H9 (cell line): Measurements from ENCODE around the gene RPRD2. TPM values are rescaled to one million over a fixed set of nuclear protein-coding genes. Genes with fewer than 3 reads are reported as not detected.
A peak's percentile ranks its signal among the peaks of the same experiment; 100 is the strongest.

Experiments used
- DNase-seq: peaks from one replicate; pipeline ENCODE4 v3.0.0-alpha.2; 2017
- H2AFZ ChIP-seq: one replicate; pipeline ENCODE4 v1.6.1; 2013; ENCODE audit warnings: mild to moderate bottlenecking, low read length, control low read depth, moderate library complexity
- H2AK5ac ChIP-seq: 2 replicates; pipeline ENCODE4 v1.6.1; 2013; ENCODE audit warnings: low read length, control low read depth, mixed read lengths; ENCODE audit not compliant: insufficient read length
- H2BK120ac ChIP-seq: one replicate; pipeline ENCODE4 v1.6.1; 2013; ENCODE audit warnings: low read depth, mild to moderate bottlenecking, low read length, control low read depth, inconsistent platforms; ENCODE audit not compliant: poor library complexity, severe bottlenecking
- H2BK12ac ChIP-seq: 2 replicates; pipeline ENCODE4 v1.6.1; 2013; ENCODE audit warnings: low read length, control low read depth, mixed read lengths, low read depth; ENCODE audit not compliant: insufficient read length
- H2BK15ac ChIP-seq: 2 replicates; pipeline ENCODE4 v1.6.1; 2013; ENCODE audit warnings: low read depth, low read length, control low read depth
- H2BK20ac ChIP-seq: one replicate; pipeline ENCODE4 v1.6.1; 2013; ENCODE audit warnings: low read depth, mild to moderate bottlenecking, low read length, control low read depth, inconsistent platforms; ENCODE audit not compliant: poor library complexity, severe bottlenecking
- H2BK5ac ChIP-seq: 2 replicates; pipeline ENCODE4 v1.6.1; 2013; ENCODE audit warnings: low read length, control low read depth, mixed read lengths; ENCODE audit not compliant: insufficient read length
- H3K14ac ChIP-seq: 2 replicates; pipeline ENCODE4 v1.6.1; 2013; ENCODE audit warnings: low read length, control low read depth; ENCODE audit not compliant: insufficient read depth
- H3K18ac ChIP-seq: 2 replicates; pipeline ENCODE4 v1.6.1; 2013; ENCODE audit warnings: low read depth, mild to moderate bottlenecking, mixed read lengths, low read length, control low read depth; ENCODE audit not compliant: insufficient read length
- H3K23ac ChIP-seq: 2 replicates; pipeline ENCODE4 v1.6.1; 2013; ENCODE audit warnings: low read length, control low read depth, mixed read lengths, low read depth; ENCODE audit not compliant: insufficient read length
- H3K23me2 ChIP-seq: 2 replicates; pipeline ENCODE4 v1.6.1; 2013; ENCODE audit warnings: low read depth, mild to moderate bottlenecking, mixed read lengths, low read length, control low read depth; ENCODE audit not compliant: insufficient read length, poor library complexity, severe bottlenecking
- H3K27ac ChIP-seq: 2 replicates; pipeline ENCODE4 v1.5.1; 2013; ENCODE audit warnings: low read length, control low read depth, mixed read lengths, low read depth; ENCODE audit not compliant: insufficient read length
- H3K27me3 ChIP-seq: 2 replicates; pipeline ENCODE4 v1.6.1; 2013; ENCODE audit warnings: low read length, control low read depth, inconsistent platforms; ENCODE audit not compliant: insufficient read depth
- H3K4ac ChIP-seq: 2 replicates; pipeline ENCODE4 v1.6.1; 2013; ENCODE audit warnings: low read depth, mild to moderate bottlenecking, control low read depth, inconsistent platforms, low read length, moderate library complexity
- H3K4me1 ChIP-seq: 2 replicates; pipeline ENCODE4 v1.6.1; 2013; ENCODE audit warnings: low read length, control low read depth, inconsistent platforms; ENCODE audit not compliant: insufficient read depth
- H3K4me2 ChIP-seq: 2 replicates; pipeline ENCODE4 v1.6.1; 2013; ENCODE audit warnings: low read length, control low read depth, mixed read lengths; ENCODE audit not compliant: insufficient read length, insufficient read depth
- H3K56ac ChIP-seq: 2 replicates; pipeline ENCODE4 v1.6.1; 2013; ENCODE audit warnings: low read depth, mild to moderate bottlenecking, mixed read lengths, low read length, control low read depth; ENCODE audit not compliant: insufficient read length
- H3K79me1 ChIP-seq: 2 replicates; pipeline ENCODE4 v1.6.1; 2013; ENCODE audit warnings: low read depth, mild to moderate bottlenecking, moderate library complexity, low read length, control low read depth, inconsistent platforms; ENCODE audit not compliant: insufficient read depth, poor library complexity, severe bottlenecking
- H3K79me2 ChIP-seq: 2 replicates; pipeline ENCODE4 v1.6.1; 2013; ENCODE audit warnings: low read length, control low read depth, inconsistent platforms; ENCODE audit not compliant: insufficient read depth
- H3K9ac ChIP-seq: 2 replicates; pipeline ENCODE4 v1.6.1; 2013; ENCODE audit warnings: low read length, control low read depth, mixed read lengths; ENCODE audit not compliant: insufficient read length; ENCODE audit errors: extremely low read depth
- H3K9me3 ChIP-seq: one replicate; pipeline ENCODE4 v1.6.1; 2013; ENCODE audit warnings: low read depth, low read length, inconsistent platforms; ENCODE audit not compliant: control insufficient read depth
- H3T11ph ChIP-seq: one replicate; pipeline ENCODE4 v1.6.1; 2013; ENCODE audit warnings: mild to moderate bottlenecking, low read length, control low read depth, inconsistent platforms
- H4K20me1 ChIP-seq: one replicate; pipeline ENCODE4 v1.6.1; 2013; ENCODE audit not compliant: control insufficient read depth, insufficient read length, insufficient read depth
- H4K5ac ChIP-seq: 2 replicates; pipeline ENCODE4 v1.6.1; 2013; ENCODE audit warnings: low read depth, mild to moderate bottlenecking, mixed read lengths, low read length, control low read depth; ENCODE audit not compliant: insufficient read length
- H4K8ac ChIP-seq: replicated peaks from 2 replicates; pipeline ENCODE4 v1.6.1; 2013; ENCODE audit warnings: low read length, control low read depth, mixed read lengths, low read depth; ENCODE audit not compliant: insufficient read length
- H4K91ac ChIP-seq: 2 replicates; pipeline ENCODE4 v1.6.1; 2013; ENCODE audit warnings: low read depth, mild to moderate bottlenecking, moderate library complexity, mixed read lengths, low read length, control low read depth; ENCODE audit not compliant: insufficient read length
- H3K27ac Mint-ChIP-seq, 3 experiments: 2 replicates in 2 of 3; 3 replicates in 1 of 3; pipeline ENCODE4 v1.8.0; 2020 to 2021; ENCODE audit warnings: mixed read lengths in 3 of 3, mild to moderate bottlenecking in 1 of 3, moderate library complexity in 1 of 3
- H3K27me3 Mint-ChIP-seq: 2 replicates; pipeline ENCODE4 v1.8.0; 2021; ENCODE audit warnings: low read depth, mild to moderate bottlenecking, moderate library complexity, mixed read lengths
- H3K36me3 Mint-ChIP-seq, 3 experiments: 2 replicates in 2 of 3; 3 replicates in 1 of 3; pipeline ENCODE4 v1.8.0; 2020 to 2021; ENCODE audit warnings: low read depth in 3 of 3, mixed read lengths in 3 of 3; ENCODE audit not compliant: insufficient read depth in 1 of 3
- H3K4me1 Mint-ChIP-seq, 2 experiments: 2 replicates each; pipeline ENCODE4 v1.8.0; 2020; ENCODE audit warnings: mixed read lengths in 2 of 2
- H3K4me3 Mint-ChIP-seq, 2 experiments: 2 replicates in 1 of 2; 3 replicates in 1 of 2; pipeline ENCODE4 v1.8.0; 2020 to 2021; ENCODE audit warnings: mild to moderate bottlenecking in 2 of 2, mixed read lengths in 2 of 2, moderate library complexity in 1 of 2
- H3K9me3 Mint-ChIP-seq, 2 experiments: 2 replicates in 1 of 2; 3 replicates in 1 of 2; pipeline ENCODE4 v1.8.0; 2020; ENCODE audit warnings: mild to moderate bottlenecking in 2 of 2, mixed read lengths in 2 of 2, moderate library complexity in 1 of 2
- CTCF ChIP-seq: fragments of 200-600 bp; sonication (generic); conservative IDR thresholded peaks from 3 replicates; pipeline ENCODE4 v1.8.0; 2021; ENCODE audit warnings: antibody characterized with exemption, mild to moderate bottlenecking
- total RNA-seq: library from RNA; stranded (reverse); gene quantifications from 2 replicates; pipeline ENCODE4 v1.2.1, GENCODE V29; 2021

Gene RPRD2
- total RNA-seq, 1 experiment from 2014 or later, result 39.0 TPM

DNA sequence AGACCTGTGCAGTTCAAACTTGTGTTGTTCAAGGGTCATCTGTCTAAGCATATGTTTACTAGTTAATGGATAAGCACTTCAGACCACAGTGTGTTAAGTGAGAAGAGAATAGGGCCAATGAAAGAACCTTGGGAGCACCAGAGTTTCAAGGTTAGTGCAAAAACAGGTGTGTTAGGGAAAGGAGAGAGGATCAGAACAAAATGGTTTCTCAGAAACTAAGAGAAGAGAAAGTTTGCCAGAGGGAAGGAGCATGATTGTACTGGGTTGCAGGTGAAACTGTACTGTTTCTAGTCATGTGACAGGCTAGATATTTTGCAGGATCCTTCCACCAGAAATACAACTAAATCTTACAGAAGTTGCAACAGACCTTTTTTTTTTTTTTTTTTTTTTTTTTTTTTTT lies 23.3 kb downstream of the RPRD2 start:
- Histone ChIP-seq H3K14ac (no peak overlapping the region), H3K4ac (no peak overlapping the region), H3K79me1 (peaks cover 6% of the 10 kb centered on the region), H3K4me1 (no peaks in the 10 kb centered on the region), H3K4me2 (no peak overlapping the region), H3T11ph (no peak overlapping the region), H3K27me3 (no peaks in the 10 kb centered on the region), H4K91ac (no peak overlapping the region), H2AFZ (no peak overlapping the region), H3K18ac (no peak overlapping the region), H4K20me1 (no peaks in the 10 kb centered on the region), H3K23ac (no peak overlapping the region), H2BK20ac (no peak overlapping the region), H3K23me2 (no peaks in the 10 kb centered on the region), H4K8ac (no peak overlapping the region), H3K9ac (no peak overlapping the region), H2BK12ac (no peak overlapping the region), H3K56ac (no peak overlapping the region), H2AK5ac (no peak overlapping the region), H2BK120ac (no peak overlapping the region), H3K27ac (no peak overlapping the region), H3K9me3 (no peaks in the 10 kb centered on the region), H3K79me2 (peaks cover 10% of the 10 kb centered on the region; the same call in 1 of the 2 replicates), H2BK5ac (no peak overlapping the region), H4K5ac (no peak overlapping the region), H2BK15ac (no peak overlapping the region)
- Mint-ChIP-seq H3K4me1 (peaks cover 3 to 8% of the 10 kb centered on the region in 2 experiments; a peak in 3 of 4 replicates), H3K27ac (peak overlapping the region in 2 of 3 experiments; percentile 1 to 93; a peak in 3 of 7 replicates), H3K4me3 (no peak overlapping the region), H3K36me3 (peaks cover 0 to 2% (median 0%) of the 10 kb centered on the region in 3 experiments; a peak in 1 of 7 replicates), H3K9me3 (no peaks in the 10 kb centered on the region), H3K27me3 (no peaks in the 10 kb centered on the region)
- no peak for DNase-seq
- TF ChIP-seq CTCF, result no peak
